Endothelial cell of umbilical vein (primary cell): ENCODE results near the gene NMNAT3. TPM values are rescaled to one million over a fixed set of nuclear protein-coding genes. Genes with fewer than 3 reads are reported as not detected.

Source experiments
- BruUV-seq: library from RNA; stranded (reverse); fragments of 400-500 nt; replicated peaks from 2 replicates; lab custom pipeline; 2021; lab: Mats Ljungman, UMichigan
- CTCF ChIA-PET: fragments of 300-600, 350-600 bp; sonication (Branson Sonifier 250); formaldehyde crosslinking; loops from one replicate; lab custom pipeline; 2021; ENCODE audit warnings: antibody characterized with exemption, inconsistent platforms; lab: Charles Lee
- POLR2A ChIA-PET: fragments of 300-600, 350-600 bp; sonication (Branson Sonifier 250); formaldehyde crosslinking; loops from one replicate; lab custom pipeline; 2021; ENCODE audit warnings: antibody characterized with exemption, inconsistent platforms; lab: Charles Lee
- DNase-seq: peaks from one replicate; pipeline ENCODE4 v3.0.0-alpha.2; 2011; ENCODE audit warnings: low read depth, low spot score
- FAIRE-seq: peaks from 2 replicates; lab custom pipeline; 2011; peaks lifted over from hg19 to GRCh38; lab: Jason Lieb, UNC
- H2AFZ ChIP-seq: 2 replicates; pipeline ENCODE4 v1.6.0; 2012; ENCODE audit warnings: low read depth, low read length, control low read depth, inconsistent platforms
- H3K27ac ChIP-seq: 2 replicates; pipeline ENCODE4 v1.5.1; 2011; ENCODE audit warnings: low read depth, mild to moderate bottlenecking, control low read depth, low read length, moderate library complexity; ENCODE audit not compliant: insufficient read depth
- H3K27me3 ChIP-seq, 2 experiments: 2 replicates each; pipeline versions ENCODE4 v1.6.0 to v1.6.1; 2011; ENCODE audit warnings: low read length in 2 of 2, mixed read lengths in 1 of 2; ENCODE audit not compliant: control insufficient read depth in 2 of 2, insufficient read depth in 2 of 2
- H3K36me3 ChIP-seq, 2 experiments: 2 replicates in 1 of 2; 3 replicates in 1 of 2; pipeline ENCODE4 v1.5.1; 2011; ENCODE audit warnings: low read length in 2 of 2, mild to moderate bottlenecking in 1 of 2, moderate library complexity in 1 of 2; ENCODE audit not compliant: control insufficient read depth in 2 of 2, insufficient read depth in 2 of 2; ENCODE audit errors: extremely low read depth in 1 of 2
- H3K4me1 ChIP-seq: 3 replicates; pipeline ENCODE4 v1.5.1; 2011; ENCODE audit warnings: mild to moderate bottlenecking, low read length; ENCODE audit not compliant: control insufficient read depth, insufficient read depth; ENCODE audit errors: extremely low read depth
- H3K4me2 ChIP-seq: 2 replicates; pipeline ENCODE4 v1.6.1; 2011; ENCODE audit warnings: low read length, control low read depth, mixed read lengths; ENCODE audit not compliant: insufficient read depth
- H3K4me3 ChIP-seq, 3 experiments: fragments of 200-600 bp in 1 of 3; sonication (generic), shearing (Covaris generic) in 1 of 3; replicated peaks in 1 of 3; 2 replicates each; pipeline ENCODE4 v1.5.1; 2011 to 2016; ENCODE audit warnings: control low read depth in 3 of 3, low read length in 3 of 3, mild to moderate bottlenecking in 2 of 3, inconsistent platforms in 1 of 3, low read depth in 1 of 3, moderate library complexity in 1 of 3; ENCODE audit not compliant: insufficient read depth in 1 of 3
- H3K79me2 ChIP-seq: 2 replicates; pipeline ENCODE4 v1.6.0; 2012; ENCODE audit warnings: low read length, inconsistent platforms; ENCODE audit not compliant: control insufficient read depth, insufficient read depth
- H3K9ac ChIP-seq: replicated peaks from 2 replicates; pipeline ENCODE3; 2011; ENCODE audit warnings: low read length, control low read depth; ENCODE audit not compliant: insufficient read depth; ENCODE audit errors: extremely low read depth
- H3K9me1 ChIP-seq: replicated peaks from 3 replicates; pipeline ENCODE4 v1.6.0; 2011; ENCODE audit warnings: mild to moderate bottlenecking, low read length; ENCODE audit not compliant: control insufficient read depth, insufficient read depth; ENCODE audit errors: extremely low read depth
- H3K9me3 ChIP-seq: replicated peaks from 2 replicates; pipeline ENCODE4 v1.5.1; 2012; ENCODE audit warnings: low read length, inconsistent platforms; ENCODE audit not compliant: control insufficient read depth, insufficient read depth
- H4K20me1 ChIP-seq: replicated peaks from 2 replicates; pipeline ENCODE3; 2011; ENCODE audit warnings: mild to moderate bottlenecking, low read length; ENCODE audit not compliant: control insufficient read depth, insufficient read depth; ENCODE audit errors: extremely low read depth
- CTCF ChIP-seq, 2 donors: IDR thresholded peaks; 1 replicate in 1 of 2; 2 replicates in 1 of 2; pipeline ENCODE4 v1.5.1; 2011; ENCODE audit warnings: low read length in 2 of 2, mild to moderate bottlenecking in 2 of 2, moderate library complexity in 2 of 2, control low read depth in 1 of 2, inconsistent platforms in 1 of 2, low read depth in 1 of 2; ENCODE audit not compliant: insufficient read depth in 1 of 2; ENCODE audit errors: extremely low read depth in 1 of 2
- EZH2 ChIP-seq: IDR thresholded peaks from 2 replicates; pipeline ENCODE4 v1.6.1; 2012; ENCODE audit warnings: borderline replicate concordance, low read depth, mild to moderate bottlenecking, moderate library complexity, low read length, inconsistent platforms; ENCODE audit not compliant: severe bottlenecking
- FOS ChIP-seq: IDR thresholded peaks from 2 replicates; pipeline ENCODE4 v1.6.1; 2011; ENCODE audit warnings: mild to moderate bottlenecking, low read length, moderate library complexity, borderline replicate concordance; ENCODE audit not compliant: insufficient read depth
- GATA2 ChIP-seq: IDR thresholded peaks from 2 replicates; pipeline ENCODE4 v1.7.0; 2011; ENCODE audit warnings: low read depth, mild to moderate bottlenecking, moderate library complexity, mixed read lengths, low read length; ENCODE audit not compliant: insufficient read length, insufficient read depth
- JUN ChIP-seq: IDR thresholded peaks from 2 replicates; pipeline ENCODE4 v1.6.1; 2011; ENCODE audit warnings: borderline replicate concordance, low read depth; ENCODE audit not compliant: insufficient read length, insufficient read depth
- MYC ChIP-seq: IDR thresholded peaks from one replicate; pipeline ENCODE4 v1.6.1; 2011; ENCODE audit warnings: mild to moderate bottlenecking, low read depth, low read length
- POLR2A ChIP-seq: IDR thresholded peaks from 2 replicates; pipeline ENCODE4 v1.6.1; 2012; ENCODE audit warnings: low read depth, mild to moderate bottlenecking, control low read depth, low read length
- POLR2AphosphoS5 ChIP-seq: IDR thresholded peaks from 2 replicates; pipeline ENCODE4 v1.6.1; 2012; ENCODE audit warnings: low read depth, mild to moderate bottlenecking, control low read depth, low read length, moderate library complexity; ENCODE audit not compliant: insufficient read depth
- dilution Hi-C: fragments of 300-500 bp; cut with MboI; formaldehyde crosslinking; loops from one replicate; pipeline ENCODE4 v1.15.0; 2019; ENCODE audit warnings: low sequenced_read_pairs; ENCODE audit not compliant: extremely low pct_ligation_motif_present
- intact Hi-C: fragments of 100-400 bp; cut with micrococcal nuclease; formaldehyde crosslinking; loops from one replicate; pipeline ENCODE4 v1.10.0; 2022
- polyA plus RNA-seq, 4 experiments: library from polyadenylated mRNA; depleted of rRNA in 3 of 4; stranded (reverse) in 3 of 4; unstranded in 1 of 4; fragments of >200 nt; gene quantifications; 2 replicates each; pipeline versions ENCODE4 v1.2.1 to v1.2.3, GENCODE V29; 2011 to 2012; ENCODE audit warnings: missing spikeins in 1 of 4
- total RNA-seq: library from RNA; stranded (reverse); gene quantifications from 2 replicates; pipeline ENCODE4 v1.2.3, GENCODE V29; 2021
- TF ChIP-seq, protein P1 (sequence below): IDR thresholded peaks from 2 replicates; pipeline ENCODE4 v1.6.1; 2011; ENCODE audit not compliant: insufficient read depth, insufficient read length

NMNAT3 gene
- total and polyA plus RNA-seq, 2 donors (not counting 3 experiments of a cell fraction or from before 2014, with no cell fraction given), result 0.59 to 0.60 TPM

- intact Hi-C loops (no loop called here), dilution Hi-C loops (no loop called here)
- BruUV-seq, result no TSS peak
Observed at GRCh38 chr3:139619484-139619883, 58.3 kb downstream of the NMNAT3 start.

More at GRCh38 chr3:139619484-139619883, 58.3 kb downstream of the NMNAT3 start:
- Histone ChIP-seq H2AFZ (no peak overlapping the region), H3K9ac (no peak overlapping the region), H3K9me3 (no peaks in the 10 kb centered on the region), H3K4me3 (no peak overlapping the region), H3K36me3 (no peaks in the 10 kb centered on the region), H3K79me2 (no peaks in the 10 kb centered on the region), H3K9me1 (no peaks in the 10 kb centered on the region), H3K4me1 (no peaks in the 10 kb centered on the region), H3K4me2 (no peak overlapping the region), H3K27ac (no peak overlapping the region), H4K20me1 (no peaks in the 10 kb centered on the region), H3K27me3 (no peaks in the 10 kb centered on the region)
- no peak for FAIRE-seq
- ChIA-PET POLR2A (no interaction called here), CTCF (no interaction called here)
- DNase-seq, result no peak
- TF ChIP-seq GATA2, result no peak
- TF ChIP-seq EZH2, result no peak
- TF ChIP-seq POLR2A, result no peak
- no peak for TF ChIP-seq CTCF (IDR thresholded peaks at IDR 0.05; ENCODE audit: extremely low read depth in 1 of 2, insufficient read depth in 1 of 2, low read depth in 1 of 2, low read length in 2 of 2)
- TF ChIP-seq JUN, result no peak
- TF ChIP-seq MYC, result no peak
- TF ChIP-seq, protein P1, sequence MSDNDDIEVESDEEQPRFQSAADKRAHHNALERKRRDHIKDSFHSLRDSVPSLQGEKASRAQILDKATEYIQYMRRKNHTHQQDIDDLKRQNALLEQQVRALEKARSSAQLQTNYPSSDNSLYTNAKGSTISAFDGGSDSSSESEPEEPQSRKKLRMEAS, result no peak
- TF ChIP-seq POLR2AphosphoS5, result no peak
- TF ChIP-seq FOS, result no peak
